ENCODE results near the gene MPRIP. TPM values are rescaled to one million over a fixed set of nuclear protein-coding genes. Genes with fewer than 3 reads are reported as not detected.

Gene MPRIP
- total and polyA plus RNA-seq, 2 of the 13 experiments (the other 11 are each of a cell fraction or from before 2014, with no cell fraction given): 50.2 to 52.4 TPM

DNA sequence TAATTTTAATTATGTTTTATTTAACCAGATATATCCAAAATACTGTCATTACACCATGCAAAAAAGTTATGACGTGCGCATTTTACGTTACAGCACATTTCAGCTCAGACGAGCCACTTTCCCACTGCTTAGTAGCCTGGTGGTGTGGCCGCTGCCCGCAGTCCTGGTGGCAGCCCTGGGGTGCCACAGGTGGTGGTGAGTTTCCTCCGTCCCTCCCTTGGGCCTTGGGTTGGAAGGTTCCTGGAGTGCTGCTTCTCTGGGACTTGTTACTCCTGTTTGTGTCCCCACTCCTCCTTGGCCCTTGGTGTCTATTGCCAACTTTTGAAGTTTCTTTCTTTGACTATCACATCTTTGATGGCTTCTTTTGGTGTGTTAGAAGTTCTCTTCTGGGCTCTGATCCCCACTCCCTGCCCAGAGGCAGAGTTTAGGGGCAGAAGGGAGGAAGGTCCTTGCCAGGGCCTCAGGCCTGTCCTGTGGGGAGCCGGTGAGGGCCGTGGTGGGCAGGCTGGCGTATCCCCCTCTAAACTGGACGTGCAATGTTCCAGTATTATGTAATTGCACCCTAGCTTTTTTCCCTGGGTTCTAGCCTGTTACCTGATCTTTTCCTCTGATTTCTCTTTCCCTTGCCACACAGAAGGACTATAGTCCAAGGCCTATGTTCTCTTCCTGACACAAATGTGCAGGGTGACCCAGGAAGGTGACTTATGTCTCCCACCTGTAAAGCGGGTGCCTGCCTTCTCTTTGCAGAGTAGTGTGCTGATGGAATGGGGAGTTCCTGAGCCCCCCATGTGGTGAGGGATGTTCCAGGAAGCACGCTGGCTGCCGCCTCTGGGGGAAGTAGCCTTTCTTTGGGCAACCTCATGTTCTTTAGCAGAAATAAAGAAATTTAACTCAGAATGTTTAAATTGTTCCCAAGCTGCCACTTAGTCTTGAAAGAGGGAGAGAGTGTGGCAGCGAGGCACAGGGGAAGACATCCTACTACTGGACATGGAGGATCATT, 8.4 kb downstream of the MPRIP start:
- Histone ChIP-seq H3K79me2 (ENCODE audit: insufficient read depth, low read length) (peaks cover 74% of the 10 kb centered on the region), H3K4me1 (ENCODE audit: insufficient read depth, low read length) (peaks cover 38% of the 10 kb centered on the region), H3K27ac (ENCODE audit: extremely low read length, insufficient read depth, low read length) (peak overlapping the region; percentile 50), H3K4me3 (replicated peaks in 1 of 3; ENCODE audit: insufficient read depth in 1 of 3, low read depth in 2 of 3, low read length in 3 of 3) (no peak overlapping the region), H2AFZ (ENCODE audit: low read length) (no peak overlapping the region), H3K4me2 (ENCODE audit: low read depth, low read length) (0 out of 2 replicates have a peak overlapping the region, but pooled peaks have one; percentile 6), H3K9me3 (ENCODE audit: low read length) (no peaks in the 10 kb centered on the region), H4K20me1 (ENCODE audit: insufficient read depth, low read length) (peaks cover 3% of the 10 kb centered on the region; the same call in 1 of the 2 replicates), H3K36me3 (replicated peaks in 1 of 2; ENCODE audit: control insufficient read depth in 1 of 2, insufficient read depth in 2 of 2, low read length in 2 of 2) (no peaks in the 10 kb centered on the region; a peak in 1 of 5 replicates), H3K27me3 (ENCODE audit: control insufficient read depth in 1 of 2, insufficient read depth in 2 of 2, low read length in 2 of 2) (no peaks in the 10 kb centered on the region), H3K9ac (ENCODE audit: insufficient read depth, low read depth, low read length) (no peak overlapping the region)
- in situ Hi-C loops (cut with HindIII; ENCODE audit: extremely low pct_ligation_motif_present, low pct_unique_long_range_greater_than_20kb) (no loop called here), intact Hi-C loops (cut with micrococcal nuclease; ENCODE audit: unreplicated experiment) (no loop called here)
- POLR2A ChIA-PET: interaction anchor here (0.7 to 2.2 kb wide), 5 partner anchors 9 to 230 kb away, joined by 3 to 13 read pairs (median 5); partner anchors contain the start of genes COPS3 and MPRIP
- CTCF ChIA-PET (ENCODE audit: low intra/inter-chr PET ratio, low total read pairs): no interaction called here
- 89% methylated on average over 15 of the region's 15 CpGs for WGBS (ENCODE audit: low lambda C conversion rate)
- DNase-seq (ENCODE audit: low spot score): no peak
- peak; percentile 37 for ATAC-seq
- no TSS peak for BruUV-seq (replicated peaks)
- FAIRE-seq: peak; percentile 39
- TF ChIP-seq SRSF1 (optimal IDR thresholded peaks at IDR 0.05; ENCODE audit: low read depth, low read length) (no peak), ESRRA (CRISPR knock-in tag; IDR thresholded peaks at IDR 0.05; ENCODE audit: low read depth) (0 out of 2 replicates have a peak, but pooled peaks have one; percentile 33), ELF3 (CRISPR knock-in tag; IDR thresholded peaks at IDR 0.05) (peak; percentile 8; the same call in 1 of the 2 replicates), MTA1 (CRISPR knock-in tag; IDR thresholded peaks at IDR 0.05; ENCODE audit: borderline replicate concordance) (0 out of 2 replicates have a peak, but pooled peaks have one; percentile 29), SAP130 (CRISPR knock-in tag; IDR thresholded peaks at IDR 0.05; ENCODE audit: low read depth) (peak; percentile 43), GATAD2A (CRISPR knock-in tag; IDR thresholded peaks at IDR 0.05) (peak; percentile 25; the same call in 1 of the 2 replicates), PRDM10 (CRISPR knock-in tag; IDR thresholded peaks at IDR 0.05; ENCODE audit: low read depth) (0 out of 2 replicates have a peak, but pooled peaks have one; percentile 22), PHF8 (CRISPR knock-in tag; IDR thresholded peaks at IDR 0.05) (0 out of 2 replicates have a peak, but pooled peaks have one; percentile 1)
- TF ChIP-seq, protein P1, sequence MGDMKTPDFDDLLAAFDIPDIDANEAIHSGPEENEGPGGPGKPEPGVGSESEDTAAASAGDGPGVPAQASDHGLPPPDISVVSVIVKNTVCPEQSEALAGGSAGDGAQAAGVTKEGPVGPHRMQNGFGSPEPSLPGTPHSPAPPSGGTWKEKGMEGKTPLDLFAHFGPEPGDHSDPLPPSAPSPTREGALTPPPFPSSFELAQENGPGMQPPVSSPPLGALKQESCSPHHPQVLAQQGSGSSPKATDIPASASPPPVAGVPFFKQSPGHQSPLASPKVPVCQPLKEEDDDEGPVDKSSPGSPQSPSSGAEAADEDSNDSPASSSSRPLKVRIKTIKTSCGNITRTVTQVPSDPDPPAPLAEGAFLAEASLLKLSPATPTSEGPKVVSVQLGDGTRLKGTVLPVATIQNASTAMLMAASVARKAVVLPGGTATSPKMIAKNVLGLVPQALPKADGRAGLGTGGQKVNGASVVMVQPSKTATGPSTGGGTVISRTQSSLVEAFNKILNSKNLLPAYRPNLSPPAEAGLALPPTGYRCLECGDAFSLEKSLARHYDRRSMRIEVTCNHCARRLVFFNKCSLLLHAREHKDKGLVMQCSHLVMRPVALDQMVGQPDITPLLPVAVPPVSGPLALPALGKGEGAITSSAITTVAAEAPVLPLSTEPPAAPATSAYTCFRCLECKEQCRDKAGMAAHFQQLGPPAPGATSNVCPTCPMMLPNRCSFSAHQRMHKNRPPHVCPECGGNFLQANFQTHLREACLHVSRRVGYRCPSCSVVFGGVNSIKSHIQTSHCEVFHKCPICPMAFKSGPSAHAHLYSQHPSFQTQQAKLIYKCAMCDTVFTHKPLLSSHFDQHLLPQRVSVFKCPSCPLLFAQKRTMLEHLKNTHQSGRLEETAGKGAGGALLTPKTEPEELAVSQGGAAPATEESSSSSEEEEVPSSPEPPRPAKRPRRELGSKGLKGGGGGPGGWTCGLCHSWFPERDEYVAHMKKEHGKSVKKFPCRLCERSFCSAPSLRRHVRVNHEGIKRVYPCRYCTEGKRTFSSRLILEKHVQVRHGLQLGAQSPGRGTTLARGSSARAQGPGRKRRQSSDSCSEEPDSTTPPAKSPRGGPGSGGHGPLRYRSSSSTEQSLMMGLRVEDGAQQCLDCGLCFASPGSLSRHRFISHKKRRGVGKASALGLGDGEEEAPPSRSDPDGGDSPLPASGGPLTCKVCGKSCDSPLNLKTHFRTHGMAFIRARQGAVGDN (CRISPR knock-in tag; IDR thresholded peaks at IDR 0.05): peak; percentile 43; the same call in 1 of the 2 replicates
- TF ChIP-seq, protein P2, sequence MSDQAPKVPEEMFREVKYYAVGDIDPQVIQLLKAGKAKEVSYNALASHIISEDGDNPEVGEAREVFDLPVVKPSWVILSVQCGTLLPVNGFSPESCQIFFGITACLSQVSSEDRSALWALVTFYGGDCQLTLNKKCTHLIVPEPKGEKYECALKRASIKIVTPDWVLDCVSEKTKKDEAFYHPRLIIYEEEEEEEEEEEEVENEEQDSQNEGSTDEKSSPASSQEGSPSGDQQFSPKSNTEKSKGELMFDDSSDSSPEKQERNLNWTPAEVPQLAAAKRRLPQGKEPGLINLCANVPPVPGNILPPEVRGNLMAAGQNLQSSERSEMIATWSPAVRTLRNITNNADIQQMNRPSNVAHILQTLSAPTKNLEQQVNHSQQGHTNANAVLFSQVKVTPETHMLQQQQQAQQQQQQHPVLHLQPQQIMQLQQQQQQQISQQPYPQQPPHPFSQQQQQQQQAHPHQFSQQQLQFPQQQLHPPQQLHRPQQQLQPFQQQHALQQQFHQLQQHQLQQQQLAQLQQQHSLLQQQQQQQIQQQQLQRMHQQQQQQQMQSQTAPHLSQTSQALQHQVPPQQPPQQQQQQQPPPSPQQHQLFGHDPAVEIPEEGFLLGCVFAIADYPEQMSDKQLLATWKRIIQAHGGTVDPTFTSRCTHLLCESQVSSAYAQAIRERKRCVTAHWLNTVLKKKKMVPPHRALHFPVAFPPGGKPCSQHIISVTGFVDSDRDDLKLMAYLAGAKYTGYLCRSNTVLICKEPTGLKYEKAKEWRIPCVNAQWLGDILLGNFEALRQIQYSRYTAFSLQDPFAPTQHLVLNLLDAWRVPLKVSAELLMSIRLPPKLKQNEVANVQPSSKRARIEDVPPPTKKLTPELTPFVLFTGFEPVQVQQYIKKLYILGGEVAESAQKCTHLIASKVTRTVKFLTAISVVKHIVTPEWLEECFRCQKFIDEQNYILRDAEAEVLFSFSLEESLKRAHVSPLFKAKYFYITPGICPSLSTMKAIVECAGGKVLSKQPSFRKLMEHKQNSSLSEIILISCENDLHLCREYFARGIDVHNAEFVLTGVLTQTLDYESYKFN (CRISPR knock-in tag; conservative IDR thresholded peaks at IDR 0.05): peak; percentile 41; the same call in 1 of the 2 replicates
